IPS DF 4.7 (cell line): ENCODE data around the gene MUC5B.
A peak's percentile ranks its signal among the peaks of the same experiment; 100 is the strongest.

Experiments
- DNase-seq: peaks from one replicate; pipeline ENCODE4 v3.0.0-alpha.2; 2013; ENCODE audit warnings: low spot score; ENCODE audit errors: extremely low read depth

The MUC5B gene

DNA sequence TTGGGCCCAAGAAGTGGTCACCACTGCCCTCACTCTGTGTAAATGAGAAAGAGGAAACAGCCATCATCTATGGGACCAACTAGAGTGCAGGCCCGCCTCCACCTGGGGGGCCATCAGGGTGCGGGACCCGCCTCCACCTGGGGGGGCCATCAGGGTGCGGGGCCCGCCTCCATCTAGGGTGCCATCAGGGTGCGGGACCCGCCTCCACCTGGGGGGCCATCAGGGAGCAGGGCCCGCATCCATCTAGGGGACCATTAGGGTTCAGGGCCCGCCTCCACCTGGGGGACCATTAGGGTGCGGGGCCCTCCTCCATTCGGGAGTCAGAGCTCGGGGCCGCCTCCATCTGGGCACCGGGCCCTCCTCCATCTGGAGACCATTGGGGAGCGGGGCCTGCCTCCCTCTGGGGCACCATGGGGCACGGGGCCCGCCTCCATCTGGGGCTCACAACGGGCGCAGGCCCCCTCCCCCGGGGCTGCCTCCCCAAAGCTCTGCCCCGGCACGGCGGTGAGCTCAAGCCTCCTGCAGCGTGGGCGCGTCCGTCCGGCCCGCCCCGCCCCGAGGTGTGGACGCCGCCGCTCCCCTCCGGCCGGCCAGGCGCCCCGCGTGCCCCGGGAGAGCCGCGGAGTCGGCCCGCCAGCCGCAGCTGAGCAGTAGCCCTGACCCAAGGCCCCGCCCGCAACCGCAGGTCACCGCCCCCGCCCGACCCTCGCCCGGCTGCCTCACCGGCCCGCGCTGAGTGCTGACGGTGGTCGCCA, 86.1 kb downstream of the MUC5B start:
- DNase-seq = no peak

DNA sequence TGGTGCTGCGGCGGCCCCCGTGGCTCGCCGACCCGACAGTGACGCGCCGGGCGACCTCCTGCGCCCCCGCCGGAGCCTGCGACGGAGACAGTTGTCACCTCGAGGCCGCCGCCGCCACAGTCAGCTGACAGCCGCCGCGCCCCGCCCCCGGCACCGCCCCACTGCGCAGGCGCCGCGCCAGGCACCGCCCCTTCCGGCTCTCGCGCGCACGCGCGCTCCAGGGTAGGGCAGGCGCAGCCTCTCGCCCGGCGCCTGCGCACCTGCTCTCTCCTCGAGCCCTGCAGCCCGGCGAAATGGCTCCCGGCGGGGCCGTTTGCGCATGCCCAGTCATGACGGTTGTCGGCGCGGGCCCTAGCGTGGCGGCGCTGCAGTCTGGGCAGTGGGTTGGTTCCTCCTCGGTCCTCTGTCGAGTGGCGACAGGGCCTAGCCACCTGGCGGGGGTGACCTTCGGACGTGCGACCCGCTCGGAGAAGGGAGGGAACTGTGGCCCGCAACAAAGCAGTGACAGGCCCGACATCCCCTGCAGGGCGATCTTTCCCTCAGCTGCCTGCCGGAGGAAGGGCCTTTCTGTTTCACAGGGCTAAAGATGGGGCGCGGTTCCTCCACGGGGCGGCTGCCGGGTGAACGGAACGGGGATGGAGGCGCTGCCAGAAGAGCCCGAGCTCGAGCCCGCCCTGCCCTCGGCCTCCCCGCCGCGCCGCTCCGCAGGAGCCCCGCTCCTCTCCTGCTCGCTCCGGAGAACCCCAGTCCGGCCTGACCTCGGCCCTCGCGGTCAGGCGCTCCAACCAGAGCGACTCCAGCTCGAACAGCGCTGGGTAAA, 86.8 kb downstream of the MUC5B start, which contains the start of gene TOLLIP:
TOLLIP (minus strand) TSS at position 135 of the 820 bp plus-strand sequence; CDS start at position 1, 134 bp downstream.
- DNase-seq = peak; percentile 58

DNA sequence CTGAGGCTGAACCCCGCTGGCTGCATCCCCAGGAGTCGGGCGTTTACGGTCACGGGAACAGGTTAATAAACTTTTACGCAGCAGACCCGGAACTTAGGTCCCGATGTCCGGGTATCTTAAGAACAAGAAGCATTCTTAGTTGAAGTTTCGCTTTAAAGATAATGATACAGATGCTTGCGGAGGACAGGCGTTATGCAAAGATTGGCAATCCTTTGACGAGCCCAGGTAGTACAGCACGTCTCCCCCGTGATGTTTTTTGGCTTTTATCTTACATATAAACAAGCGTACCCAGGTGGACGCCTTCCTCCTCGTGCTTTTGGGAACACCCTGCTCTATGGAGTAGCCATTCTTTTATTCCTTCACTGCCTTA, 87.4 kb downstream of the MUC5B start:
- DNase-seq = no peak

DNA sequence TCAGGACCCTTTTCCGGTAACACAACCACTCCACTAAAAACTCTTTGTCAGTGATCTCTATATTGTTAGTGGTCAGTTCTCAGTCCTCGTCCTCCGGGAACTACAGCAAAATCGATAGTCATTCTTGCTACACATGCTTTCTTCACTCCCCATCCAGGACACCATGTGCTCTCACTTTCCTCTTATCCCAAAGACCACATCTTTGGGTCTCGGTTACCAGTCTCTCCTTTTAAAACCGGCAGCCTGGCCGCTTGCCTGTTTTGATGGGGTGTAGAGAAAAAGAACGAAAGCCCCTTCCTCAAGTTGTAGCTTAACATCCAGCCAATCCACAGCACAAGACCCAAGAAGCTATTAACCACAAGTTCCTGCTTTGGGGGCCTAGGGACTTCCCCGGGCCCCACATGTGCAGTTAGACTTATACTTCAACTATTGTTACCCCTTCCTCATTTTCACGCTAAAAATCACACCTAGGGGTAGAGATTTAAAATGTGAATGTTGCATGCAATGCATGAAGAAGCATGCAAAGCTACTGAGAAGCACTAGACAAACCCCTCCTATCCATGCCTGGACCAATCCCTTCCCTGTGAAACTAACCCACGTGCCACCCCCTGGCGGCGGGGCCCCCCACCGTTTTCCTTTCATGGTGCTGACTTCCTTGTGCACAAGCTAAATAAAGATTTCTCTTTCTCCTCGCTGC, 88.1 kb downstream of the MUC5B start:
- no peak for DNase-seq
